NT2/D1 (cell line): Measurements from ENCODE around the gene ZBTB47.

ENCODE experiments used
- DNase-seq: peaks from one replicate; pipeline ENCODE4 v3.0.0-alpha.2; 2011; ENCODE audit warnings: low read depth, low spot score
- H3K27me3 ChIP-seq: 2 replicates; pipeline ENCODE4 v1.6.0; 2011; ENCODE audit warnings: mild to moderate bottlenecking; ENCODE audit not compliant: insufficient read length, insufficient read depth
- H3K36me3 ChIP-seq: 2 replicates; pipeline ENCODE4 v1.6.1; 2011; ENCODE audit warnings: mild to moderate bottlenecking, low read length, mixed read lengths; ENCODE audit not compliant: insufficient read depth, insufficient read length
- H3K4me1 ChIP-seq: 2 replicates; pipeline ENCODE4 v1.5.1; 2011; ENCODE audit not compliant: insufficient read depth, insufficient read length
- H3K4me3 ChIP-seq: 2 replicates; pipeline ENCODE4 v1.5.1; 2011; ENCODE audit warnings: low read depth; ENCODE audit not compliant: insufficient read length
- H3K9ac ChIP-seq: 2 replicates; pipeline ENCODE4 v1.6.0; 2011; ENCODE audit warnings: low read depth; ENCODE audit not compliant: insufficient read length
- H3K9me3 ChIP-seq: 2 replicates; pipeline ENCODE4 v1.5.1; 2011; ENCODE audit warnings: mild to moderate bottlenecking, low read length; ENCODE audit not compliant: insufficient read depth
- SUZ12 ChIP-seq: IDR thresholded peaks from 2 replicates; pipeline ENCODE4 v1.6.1; 2011; ENCODE audit not compliant: insufficient read length, insufficient read depth; ENCODE audit errors: extremely low read depth
- YY1 ChIP-seq: IDR thresholded peaks from 2 replicates; pipeline ENCODE4 v1.6.1; 2011; ENCODE audit not compliant: insufficient read length, insufficient read depth
- ZNF274 ChIP-seq: IDR thresholded peaks from 2 replicates; pipeline ENCODE4 v1.6.1; 2011; ENCODE audit warnings: mild to moderate bottlenecking, low read depth, low read length

Gene ZBTB47

DNA sequence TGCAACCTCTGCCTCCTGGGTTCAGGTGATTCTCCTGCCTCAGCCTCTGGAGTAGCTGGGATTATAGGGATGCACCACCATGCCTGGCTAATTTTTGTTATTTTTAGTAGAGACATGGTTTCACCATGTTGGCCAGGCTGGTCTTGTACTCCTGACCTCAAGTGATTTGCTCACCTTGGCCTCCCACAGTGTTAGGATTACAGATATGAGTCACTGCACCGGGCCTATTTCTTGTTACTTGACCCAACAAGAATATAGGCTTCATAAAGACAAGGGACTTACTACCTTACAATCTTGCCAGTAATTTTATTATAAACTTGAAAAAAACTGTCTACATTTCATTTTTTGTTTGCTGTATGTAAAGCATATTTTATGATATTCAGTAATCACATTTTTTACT, 21.4 kb upstream of the ZBTB47 start:
- no peak for DNase-seq
- Histone ChIP-seq H3K27me3 (no peaks in the 10 kb centered on the region), H3K4me3 (no peak overlapping the region), H3K9me3 (no peaks in the 10 kb centered on the region), H3K36me3 (peaks cover 76% of the 10 kb centered on the region), H3K4me1 (no peaks in the 10 kb centered on the region), H3K9ac (no peak overlapping the region)
- no peak for TF ChIP-seq YY1
- TF ChIP-seq ZNF274, result no peak

DNA sequence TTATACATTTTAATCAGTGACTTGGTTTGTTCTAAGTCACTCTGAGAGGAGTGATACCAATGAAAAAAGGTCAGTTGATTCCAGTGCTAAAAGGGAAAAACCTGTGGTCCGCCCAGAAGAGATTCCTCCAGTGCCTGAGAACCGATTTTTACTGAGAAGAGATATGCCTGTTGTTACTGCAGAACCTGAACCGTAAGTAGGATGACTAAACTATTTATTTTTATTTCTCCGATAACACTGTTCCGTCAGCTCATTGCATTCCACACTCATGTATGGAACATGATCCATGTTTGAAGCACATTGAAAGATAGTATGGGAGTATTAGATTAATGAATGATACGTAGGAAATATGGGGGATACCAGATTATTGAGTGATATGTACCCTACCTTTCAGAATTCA, 20.0 kb upstream of the ZBTB47 start:
- no peak overlapping the region for H3K4me3 ChIP-seq
- no peak for DNase-seq
- no peaks in the 10 kb centered on the region for H3K27me3 ChIP-seq
- H3K9ac ChIP-seq, result no peak overlapping the region
- no peaks in the 10 kb centered on the region for H3K9me3 ChIP-seq
- H3K4me1 ChIP-seq, result no peaks in the 10 kb centered on the region
- peaks cover 83% of the 10 kb centered on the region for H3K36me3 ChIP-seq
- TF ChIP-seq SUZ12, result no peak
- TF ChIP-seq ZNF274, result no peak
- TF ChIP-seq YY1, result no peak

DNA sequence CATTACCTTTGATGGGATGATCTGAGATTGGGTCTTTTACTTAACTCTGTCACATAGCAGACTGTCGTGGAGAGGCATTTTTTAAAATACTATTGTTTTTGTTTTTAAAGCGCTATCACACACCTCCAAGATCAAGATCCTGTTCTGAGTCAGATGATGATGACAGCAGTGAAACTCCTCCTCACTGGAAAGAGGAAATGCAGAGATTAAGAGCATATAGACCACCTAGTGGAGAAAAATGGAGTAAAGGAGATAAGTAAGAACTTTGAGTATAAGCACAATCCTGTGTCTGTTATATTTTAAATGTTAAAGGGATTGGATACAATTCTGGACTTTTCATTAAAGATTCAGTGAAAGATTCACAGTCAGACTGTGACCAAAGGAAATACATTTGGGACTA, 18.4 kb upstream of the ZBTB47 start:
- H3K9me3 ChIP-seq, result no peaks in the 10 kb centered on the region
- H3K36me3 ChIP-seq, result peaks cover 95% of the 10 kb centered on the region
- no peak overlapping the region for H3K9ac ChIP-seq
- no peak overlapping the region for H3K4me3 ChIP-seq
- no peaks in the 10 kb centered on the region for H3K27me3 ChIP-seq
- no peak for TF ChIP-seq YY1
- TF ChIP-seq SUZ12, result no peak
- no peak for TF ChIP-seq ZNF274
- no peak for DNase-seq
- no peaks in the 10 kb centered on the region for H3K4me1 ChIP-seq

DNA sequence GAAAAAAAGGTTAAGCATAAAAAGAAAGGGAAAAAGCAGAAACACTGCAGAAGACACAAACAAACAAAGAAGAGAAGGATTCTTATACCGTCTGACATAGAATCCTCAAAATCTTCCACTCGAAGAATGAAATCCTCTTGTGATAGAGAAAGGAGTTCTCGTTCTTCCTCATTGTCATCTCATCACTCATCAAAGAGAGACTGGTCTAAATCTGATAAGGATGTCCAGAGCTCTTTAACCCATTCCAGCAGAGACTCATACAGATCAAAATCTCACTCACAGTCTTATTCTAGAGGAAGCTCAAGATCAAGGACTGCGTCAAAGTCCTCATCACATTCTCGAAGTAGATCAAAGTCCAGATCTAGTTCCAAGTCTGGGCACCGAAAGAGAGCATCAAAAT, 16.5 kb upstream of the ZBTB47 start:
- TF ChIP-seq SUZ12 (no peak), YY1 (no peak), ZNF274 (no peak)
- H3K4me1 ChIP-seq, result no peaks in the 10 kb centered on the region
- H3K27me3 ChIP-seq, result no peaks in the 10 kb centered on the region
- H3K4me3 ChIP-seq, result no peak overlapping the region
- H3K9ac ChIP-seq, result no peak overlapping the region
- DNase-seq, result no peak
- H3K9me3 ChIP-seq, result no peaks in the 10 kb centered on the region
- peaks cover 93% of the 10 kb centered on the region for H3K36me3 ChIP-seq

DNA sequence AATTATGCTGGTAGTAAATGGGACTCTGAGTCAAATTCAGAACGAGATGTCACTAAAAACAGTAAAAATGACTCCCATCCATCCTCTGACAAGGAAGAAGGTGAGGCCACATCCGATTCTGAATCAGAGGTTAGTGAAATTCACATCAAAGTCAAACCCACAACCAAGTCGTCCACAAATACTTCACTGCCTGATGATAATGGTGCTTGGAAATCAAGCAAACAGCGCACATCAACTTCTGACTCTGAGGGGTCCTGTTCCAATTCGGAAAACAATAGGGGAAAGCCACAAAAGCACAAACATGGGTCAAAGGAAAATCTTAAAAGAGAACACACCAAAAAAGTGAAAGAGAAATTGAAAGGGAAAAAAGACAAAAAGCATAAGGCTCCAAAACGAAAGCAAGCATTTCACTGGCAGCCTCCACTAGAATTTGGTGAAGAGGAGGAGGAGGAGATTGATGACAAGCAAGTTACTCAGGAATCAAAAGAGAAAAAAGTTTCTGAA, 15.1 kb upstream of the ZBTB47 start:
- no peaks in the 10 kb centered on the region for H3K9me3 ChIP-seq
- TF ChIP-seq YY1, result no peak
- TF ChIP-seq SUZ12, result no peak
- H3K27me3 ChIP-seq, result no peaks in the 10 kb centered on the region
- no peak overlapping the region for H3K9ac ChIP-seq
- H3K4me3 ChIP-seq, result no peak overlapping the region
- H3K36me3 ChIP-seq, result peaks cover 92% of the 10 kb centered on the region
- no peaks in the 10 kb centered on the region for H3K4me1 ChIP-seq
- DNase-seq, result no peak

DNA sequence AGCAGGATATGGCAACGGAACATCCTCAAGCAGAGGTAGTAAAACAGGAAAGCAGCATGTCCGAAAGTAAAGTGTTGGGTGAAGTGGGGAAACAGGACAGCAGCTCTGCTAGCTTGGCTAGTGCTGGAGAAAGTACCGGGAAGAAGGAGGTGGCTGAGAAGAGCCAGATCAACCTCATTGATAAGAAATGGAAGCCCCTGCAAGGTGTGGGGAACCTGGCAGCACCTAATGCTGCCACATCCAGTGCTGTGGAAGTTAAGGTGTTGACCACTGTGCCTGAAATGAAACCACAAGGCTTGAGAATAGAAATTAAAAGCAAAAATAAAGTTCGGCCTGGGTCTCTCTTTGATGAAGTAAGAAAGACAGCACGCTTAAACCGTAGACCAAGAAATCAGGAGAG, 14.3 kb upstream of the ZBTB47 start:
- DNase-seq, result no peak
- H3K27me3 ChIP-seq, result no peaks in the 10 kb centered on the region
- no peak overlapping the region for H3K9ac ChIP-seq
- peaks cover 92% of the 10 kb centered on the region for H3K36me3 ChIP-seq
- H3K9me3 ChIP-seq, result no peaks in the 10 kb centered on the region
- H3K4me3 ChIP-seq, result no peak overlapping the region
- H3K4me1 ChIP-seq, result no peaks in the 10 kb centered on the region
- no peak for TF ChIP-seq YY1
- no peak for TF ChIP-seq SUZ12
- no peak for TF ChIP-seq ZNF274

DNA sequence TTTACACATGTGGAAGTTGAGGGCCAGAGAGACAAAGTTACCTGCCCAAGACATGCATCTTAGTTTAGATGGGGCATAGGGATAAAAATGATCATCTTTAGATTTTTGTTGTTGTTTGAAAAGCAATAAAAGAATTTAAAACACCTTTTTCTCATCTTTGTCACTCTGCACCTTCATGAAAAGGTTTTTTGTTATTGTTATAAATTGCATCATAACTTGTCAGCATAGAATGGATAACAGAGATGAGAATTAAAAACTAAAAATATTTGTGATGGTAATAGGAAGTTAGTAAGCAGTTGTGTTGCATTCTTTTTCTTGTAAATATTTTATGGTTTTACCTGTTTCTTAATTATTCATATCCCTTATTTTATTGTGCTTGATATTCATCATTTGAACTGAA, 13.4 kb upstream of the ZBTB47 start:
- no peaks in the 10 kb centered on the region for H3K4me1 ChIP-seq
- no peak overlapping the region for H3K4me3 ChIP-seq
- peaks cover 92% of the 10 kb centered on the region for H3K36me3 ChIP-seq
- H3K27me3 ChIP-seq, result no peaks in the 10 kb centered on the region
- no peak for TF ChIP-seq ZNF274
- TF ChIP-seq SUZ12, result no peak
- TF ChIP-seq YY1, result no peak
- no peak for DNase-seq
- H3K9ac ChIP-seq, result no peak overlapping the region
- no peaks in the 10 kb centered on the region for H3K9me3 ChIP-seq

DNA sequence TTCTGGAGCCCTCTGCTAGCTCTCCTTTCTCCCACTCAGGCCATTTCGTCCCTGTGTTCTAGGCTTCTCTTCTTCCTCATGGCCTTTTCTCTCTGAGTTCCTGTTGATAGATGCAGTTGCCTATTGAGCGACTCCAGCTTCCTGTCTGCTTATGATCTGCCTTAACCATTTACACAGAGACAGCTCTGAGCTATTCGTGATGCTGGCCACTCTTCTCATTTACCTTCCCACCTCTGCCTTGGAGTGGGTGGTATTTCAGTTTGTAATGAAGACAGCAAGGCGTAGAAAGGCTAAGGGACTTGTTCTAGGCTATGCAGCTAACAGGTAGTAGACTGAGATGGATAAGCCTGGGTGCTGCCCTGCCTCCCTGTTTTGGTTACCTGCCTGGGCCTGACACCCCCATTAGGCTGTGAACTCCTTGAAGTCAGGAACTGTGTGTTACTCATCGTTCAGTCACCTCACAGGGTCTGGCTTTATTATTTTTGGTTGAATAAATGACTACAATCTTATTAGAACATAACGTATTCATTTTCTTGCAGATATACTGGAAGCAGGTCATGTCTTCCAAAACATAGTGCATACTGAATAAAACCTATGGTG, 12.6 kb upstream of the ZBTB47 start:
- Histone ChIP-seq H3K36me3 (peaks cover 94% of the 10 kb centered on the region), H3K9me3 (no peaks in the 10 kb centered on the region), H3K27me3 (no peaks in the 10 kb centered on the region), H3K9ac (no peak overlapping the region), H3K4me1 (no peaks in the 10 kb centered on the region), H3K4me3 (no peak overlapping the region)
- TF ChIP-seq ZNF274 (no peak), YY1 (no peak), SUZ12 (no peak)
- DNase-seq, result no peak
